Heart left ventricle (tissue), 16 donors: ENCODE results near the gene RPS28. TPM values are rescaled to one million over a fixed set of nuclear protein-coding genes. Genes with fewer than 3 reads are reported as not detected.

Experiments used
- ATAC-seq, 4 donors: fragments of 200-7000 bp; cut with Tn5 transposase; one replicate each; pipeline ENCODE4 v1.9.1; 2020 to 2022; ENCODE audit warnings: moderate library complexity in 4 of 4, mild to moderate bottlenecking in 3 of 4, moderate number of reproducible peaks in 1 of 4
- DNase-seq, 5 donors: peaks; one replicate each; pipeline ENCODE4 v3.0.0-alpha.2; 2020
- H3K27ac ChIP-seq, 12 donors: fragments of 200-600 bp; sonication (generic) in 4 of 12; one replicate each; pipeline versions ENCODE4 v1.5.0 to v1.8.0; 2016 to 2022; ENCODE audit warnings: mild to moderate bottlenecking in 2 of 12
- H3K27me3 ChIP-seq, 9 donors: fragments of 200-600 bp; sonication (generic) in 2 of 9; one replicate each; pipeline versions ENCODE4 v1.5.1 to v1.8.0; 2016 to 2022; ENCODE audit warnings: mild to moderate bottlenecking in 3 of 9
- H3K36me3 ChIP-seq, 9 donors: fragments of 200-600 bp; sonication (generic) in 2 of 9; one replicate each; pipeline versions ENCODE4 v1.5.0 to v1.8.0; 2018 to 2022; ENCODE audit warnings: mild to moderate bottlenecking in 2 of 9
- H3K4me1 ChIP-seq, 12 donors: fragments of 200-600 bp; sonication (generic) in 4 of 12; one replicate each; pipeline versions ENCODE4 v1.5.0 to v1.8.0; 2016 to 2022; ENCODE audit warnings: mild to moderate bottlenecking in 3 of 12
- H3K4me3 ChIP-seq, 12 donors: fragments of 200-600 bp; sonication (generic) in 4 of 12; one replicate each; pipeline versions ENCODE4 v1.5.0 to v1.8.0; 2017 to 2022; ENCODE audit warnings: mild to moderate bottlenecking in 9 of 12, moderate library complexity in 4 of 12
- H3K9me3 ChIP-seq, 12 donors: fragments of 200-600 bp; sonication (generic) in 4 of 12; one replicate each; pipeline versions ENCODE4 v1.5.0 to v1.8.0; 2016 to 2022; ENCODE audit warnings: mild to moderate bottlenecking in 1 of 12
- POLR2A ChIP-seq, 2 donors: fragments of 450-650 bp; IDR thresholded peaks; one replicate each; pipeline ENCODE4 v1.6.1; 2017; ENCODE audit warnings: antibody characterized with exemption in 2 of 2, mild to moderate bottlenecking in 2 of 2, moderate library complexity in 2 of 2
- WGBS, 4 donors: extraction: QIAGEN DNeasy Blood & Tissue Kit in 2 of 4; methylation state at CpG; one replicate each; pipeline versions ENCODE4 v1.1.5 to v1.1.7; 2013 to 2018; 5-methylcytosine and 5-hydroxymethylcytosine counted together
- intact Hi-C, 10 donors: fragments of 100-400 bp; cut with DNase I; formaldehyde crosslinking; loops; one replicate each; pipeline versions ENCODE4 v1.11.1 to v1.14.2; 2022
- polyA plus RNA-seq, 2 donors: library from polyadenylated mRNA; stranded (reverse); fragments of 200-250 nt; gene quantifications; one replicate each; pipeline ENCODE4 v1.2.3, GENCODE V29; 2013
- total RNA-seq, 9 donors: library from RNA; depleted of rRNA in 2 of 9; stranded (reverse); fragments of >200 nt in 2 of 9; fragmentation: NEBNext Ultra II Directional in 3 of 9; extraction: Animal tissue kit (Norgen Biotek cat#: 25700) in 3 of 9; gene quantifications; one replicate each; pipeline versions ENCODE4 v1.1.0 to v1.2.4, GENCODE V29; 2016 to 2023
- TF ChIP-seq, protein P1 (sequence below), 12 donors: fragments of 200-600 bp; sonication (generic) in 4 of 12; IDR thresholded peaks; one replicate each; pipeline versions ENCODE4 v1.5.0 to v1.8.0; 2018 to 2022; ENCODE audit warnings: antibody characterized with exemption in 12 of 12, mild to moderate bottlenecking in 5 of 12
- donor health status: ischemic (EF 13 %, LVEDD 7.1; RV severe dilation, severe dysfunction).
- donor health status: healthy with polysubstance abuse.
- donor health status: DM: no; HTN: yes; CAD: no.
- donor health status: DM: no; HTN: no; CAD: no.
- donor health status: ischemic (EF 25% LVEDD 6.9; RV normal size, moderate dysfunction).
- donor health status: ischemic (EF 25% LVEDD 5.7; RV mildly dilated, moderate dysfunction).
- donor health status: healthy.
- donor health status: DM: yes; HTN: yes; CAD: no.
- donor health status: ischemic (EF 35%, LVEDD 5.7; RV mildly dilated, moderate dysfunction).
- donor health status: nonischemic (EF 11% LVEDD 7.7; RV severe dilation, severe dysfunction).
- donor health status: DM: yes; HTN: yes; CAD: no.
- donor health status: PGD.
- donor health status: ischemic (EF 29% LVEDD 5.4; RV normal size, mild dysfunction).
- donor health status: nonischemic (EF 23%, LVEDD 6.1; RV moderate dilation, normal function).

Gene RPS28
- total and polyA plus RNA-seq, 11 donors = 271 to 1,278 (median 1,048) TPM

- H3K27me3 ChIP-seq = peaks cover 0 to 9% (median 0%) of the 10 kb centered on the region in 9 donors
- no peaks in the 10 kb centered on the region for H3K9me3 ChIP-seq
- H3K36me3 ChIP-seq = peaks cover 0 to 34% (median 0%) of the 10 kb centered on the region in 9 donors
- 22 to 24% (median 23%) methylated on average over 19 to 23 of the region's 23 CpGs for WGBS, 4 donors
- DNase-seq (peak; percentile 88 to 97 (median 95)), ATAC-seq (peak; percentile 61 to 86 (median 76))
- peaks cover 13 to 75% (median 47%) of the 10 kb centered on the region in 12 donors for H3K4me1 ChIP-seq
- H3K4me3 ChIP-seq = peak overlapping the region in 9 of 12 donors; percentile 1 to 81 (median 27)
- TF ChIP-seq POLR2A (IDR thresholded peaks at IDR 0.05) = no peak
- H3K27ac ChIP-seq = peak overlapping the region in 11 of 12 donors; percentile 31 to 98 (median 67)
- intact Hi-C loops = loop anchor here in 2 of 10 donors (1.0 to 2.0 kb wide), 2 partner anchors 21 to 23 kb away; partner anchors contain the start of gene RAB11B (in 1 of the 2)
Measured at GRCh38 chr19:8367327-8368001, 46.2 kb downstream of the RPS28 start.

GRCh38 chr19:8370176-8371010 lies 49.1 kb downstream of the RPS28 start:
- no peaks in the 10 kb centered on the region for H3K9me3 ChIP-seq
- no peaks in the 10 kb centered on the region for H3K27me3 ChIP-seq
- peaks cover 6 to 56% (median 23%) of the 10 kb centered on the region in 12 donors for H3K4me1 ChIP-seq
- DNase-seq = peak in 1 of 5 donors; percentile 31
- TF ChIP-seq, protein P1, sequence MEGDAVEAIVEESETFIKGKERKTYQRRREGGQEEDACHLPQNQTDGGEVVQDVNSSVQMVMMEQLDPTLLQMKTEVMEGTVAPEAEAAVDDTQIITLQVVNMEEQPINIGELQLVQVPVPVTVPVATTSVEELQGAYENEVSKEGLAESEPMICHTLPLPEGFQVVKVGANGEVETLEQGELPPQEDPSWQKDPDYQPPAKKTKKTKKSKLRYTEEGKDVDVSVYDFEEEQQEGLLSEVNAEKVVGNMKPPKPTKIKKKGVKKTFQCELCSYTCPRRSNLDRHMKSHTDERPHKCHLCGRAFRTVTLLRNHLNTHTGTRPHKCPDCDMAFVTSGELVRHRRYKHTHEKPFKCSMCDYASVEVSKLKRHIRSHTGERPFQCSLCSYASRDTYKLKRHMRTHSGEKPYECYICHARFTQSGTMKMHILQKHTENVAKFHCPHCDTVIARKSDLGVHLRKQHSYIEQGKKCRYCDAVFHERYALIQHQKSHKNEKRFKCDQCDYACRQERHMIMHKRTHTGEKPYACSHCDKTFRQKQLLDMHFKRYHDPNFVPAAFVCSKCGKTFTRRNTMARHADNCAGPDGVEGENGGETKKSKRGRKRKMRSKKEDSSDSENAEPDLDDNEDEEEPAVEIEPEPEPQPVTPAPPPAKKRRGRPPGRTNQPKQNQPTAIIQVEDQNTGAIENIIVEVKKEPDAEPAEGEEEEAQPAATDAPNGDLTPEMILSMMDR (IDR thresholded peaks at IDR 0.05) = no peak
- TF ChIP-seq POLR2A (IDR thresholded peaks at IDR 0.05) = no peak
- intact Hi-C loops = no loop called here
- H3K36me3 ChIP-seq = peaks cover 0 to 55% (median 7%) of the 10 kb centered on the region in 9 donors
- ATAC-seq = peak in 2 of 4 donors; percentile 43 to 48
- WGBS, 4 donors = 81 to 88% (median 86%) methylated on average over 19 of the region's 19 CpGs
- H3K27ac ChIP-seq = peak overlapping the region in 6 of 12 donors; percentile 22 to 98 (median 47)
- H3K4me3 ChIP-seq = no peak overlapping the region

GRCh38 chr19:8371011-8371804 lies 49.9 kb downstream of the RPS28 start:
- no peak for DNase-seq
- peaks cover 6 to 47% (median 23%) of the 10 kb centered on the region in 12 donors for H3K4me1 ChIP-seq
- no peak for TF ChIP-seq POLR2A (IDR thresholded peaks at IDR 0.05)
- TF ChIP-seq, protein P1 (IDR thresholded peaks at IDR 0.05) = no peak
- H3K27ac ChIP-seq = peak overlapping the region in 6 of 12 donors; percentile 22 to 98 (median 47)
- ATAC-seq = peak in 1 of 4 donors; percentile 4
- 78 to 84% (median 82%) methylated on average over 26 to 28 of the region's 28 CpGs for WGBS, 4 donors
- H3K36me3 ChIP-seq = peaks cover 0 to 60% (median 7%) of the 10 kb centered on the region in 9 donors
- H3K27me3 ChIP-seq = no peaks in the 10 kb centered on the region
- intact Hi-C loops = no loop called here
- H3K9me3 ChIP-seq = no peaks in the 10 kb centered on the region
- no peak overlapping the region for H3K4me3 ChIP-seq

Other genes with a start within 250 kb of the RPS28 start
- gene FBN3, start 171.9 kb upstream of the RPS28 start, total RNA-seq = under 1 TPM in 1 of 9 donors, not detected in 8; 0.32 TPM
- not detected for gene FBN3, start 171.9 kb upstream of the RPS28 start, polyA plus RNA-seq
- gene CERS4, start 112.1 kb upstream of the RPS28 start, total RNA-seq = 10 to 100 TPM; 13.6 to 25.6 (median 20.6) TPM
- gene CERS4, start 112.1 kb upstream of the RPS28 start, polyA plus RNA-seq = 10 to 100 TPM; 11.1 to 37.7 TPM
- 10 to 100 TPM; 17.7 to 74.8 (median 35.7) TPM for gene CD320, start 13.1 kb upstream of the RPS28 start, total RNA-seq
- gene CD320, start 13.1 kb upstream of the RPS28 start, polyA plus RNA-seq = 10 to 100 TPM; 37.8 to 70.5 TPM
- gene NDUFA7, start 121 bp upstream of the RPS28 start, total RNA-seq = 100 to 1,000 TPM in 4 of 9 donors, 10 to 100 TPM in 5; 74.5 to 179 (median 93.6) TPM
- 100 to 1,000 TPM; 168 to 393 TPM for gene NDUFA7, start 121 bp upstream of the RPS28 start, polyA plus RNA-seq
- gene KANK3, start 21.8 kb downstream of the RPS28 start, total RNA-seq = 10 to 100 TPM; 12.3 to 33.6 (median 15.9) TPM
- gene KANK3, start 21.8 kb downstream of the RPS28 start, polyA plus RNA-seq = 10 to 100 TPM; 16.9 to 19.4 TPM
- gene ANGPTL4, start 42.7 kb downstream of the RPS28 start, total RNA-seq = 100 to 1,000 TPM in 1 of 9 donors, 10 to 100 TPM in 4, 1 to 10 TPM in 4; 2.4 to 117 (median 10.8) TPM
- 10 to 100 TPM in 1 of 2 donors, 1 to 10 TPM in 1; 9.4 to 13.6 TPM for gene ANGPTL4, start 42.7 kb downstream of the RPS28 start, polyA plus RNA-seq
- gene RAB11B, start 68.9 kb downstream of the RPS28 start, total RNA-seq = 100 to 1,000 TPM in 8 of 9 donors, 10 to 100 TPM in 1; 56.4 to 159 (median 141) TPM
- gene RAB11B, start 68.9 kb downstream of the RPS28 start, polyA plus RNA-seq = 100 to 1,000 TPM; 124 to 126 TPM
- 100 to 1,000 TPM in 4 of 9 donors, 10 to 100 TPM in 5; 67.2 to 308 (median 93.7) TPM for gene MARCHF2, start 91.8 kb downstream of the RPS28 start, total RNA-seq
- gene MARCHF2, start 91.8 kb downstream of the RPS28 start, polyA plus RNA-seq = 10 to 100 TPM; 50.7 to 70.3 TPM
- gene HNRNPM, start 123.5 kb downstream of the RPS28 start, total RNA-seq = 100 to 1,000 TPM in 3 of 9 donors, 10 to 100 TPM in 6; 46.7 to 111 (median 95.3) TPM
- gene HNRNPM, start 123.5 kb downstream of the RPS28 start, polyA plus RNA-seq = 100 to 1,000 TPM in 1 of 2 donors, 10 to 100 TPM in 1; 43.4 to 183 TPM
- gene PRAM1, start 181.1 kb downstream of the RPS28 start, total RNA-seq = 1 to 10 TPM in 2 of 9 donors, under 1 TPM in 6, not detected in 1; 0.23 to 9.9 (median 0.53) TPM
- under 1 TPM; 0.53 to 0.72 TPM for gene PRAM1, start 181.1 kb downstream of the RPS28 start, polyA plus RNA-seq
- 10 to 100 TPM in 7 of 9 donors, 1 to 10 TPM in 2; 5.6 to 17.2 (median 13.7) TPM for gene ZNF414, start 192.7 kb downstream of the RPS28 start, total RNA-seq
- gene ZNF414, start 192.7 kb downstream of the RPS28 start, polyA plus RNA-seq = 10 to 100 TPM; 20.1 to 26.6 TPM